Ectodermal cell (in vitro differentiated cells): ENCODE results near the gene MAML3.

ENCODE experiments used
- H3K27ac ChIP-seq: 2 replicates; pipeline ENCODE4 v1.7.0; 2013; ENCODE audit warnings: mild to moderate bottlenecking, low read depth, low read length; ENCODE audit not compliant: insufficient read depth, poor library complexity, severe bottlenecking
- H3K27me3 ChIP-seq: 2 replicates; pipeline ENCODE4 v1.7.0; 2013; ENCODE audit warnings: mild to moderate bottlenecking, low read length; ENCODE audit not compliant: insufficient read depth, control insufficient read depth, poor library complexity, severe bottlenecking
- H3K36me3 ChIP-seq: one replicate; pipeline ENCODE4 v1.7.0; 2013; ENCODE audit warnings: low read length; ENCODE audit not compliant: control insufficient read depth, insufficient read depth
- H3K4me1 ChIP-seq: one replicate; pipeline ENCODE4 v1.7.0; 2013; ENCODE audit warnings: low read length; ENCODE audit not compliant: control insufficient read depth, insufficient read depth
- H3K4me3 ChIP-seq: 2 replicates; pipeline ENCODE4 v1.7.0; 2013; ENCODE audit warnings: low read depth, low read length, control low read depth; ENCODE audit not compliant: insufficient read depth
- H3K9me3 ChIP-seq: 2 replicates; pipeline ENCODE4 v1.7.0; 2013; ENCODE audit warnings: mild to moderate bottlenecking, low read length, moderate library complexity; ENCODE audit not compliant: control insufficient read depth
- WGBS, 2 experiments: methylation state at CpG; one replicate each; pipeline ENCODE4 v1.1.7; 2013; ENCODE audit warnings: missing lambda C conversion rate in 2 of 2; 5-methylcytosine and 5-hydroxymethylcytosine counted together

The MAML3 gene

DNA sequence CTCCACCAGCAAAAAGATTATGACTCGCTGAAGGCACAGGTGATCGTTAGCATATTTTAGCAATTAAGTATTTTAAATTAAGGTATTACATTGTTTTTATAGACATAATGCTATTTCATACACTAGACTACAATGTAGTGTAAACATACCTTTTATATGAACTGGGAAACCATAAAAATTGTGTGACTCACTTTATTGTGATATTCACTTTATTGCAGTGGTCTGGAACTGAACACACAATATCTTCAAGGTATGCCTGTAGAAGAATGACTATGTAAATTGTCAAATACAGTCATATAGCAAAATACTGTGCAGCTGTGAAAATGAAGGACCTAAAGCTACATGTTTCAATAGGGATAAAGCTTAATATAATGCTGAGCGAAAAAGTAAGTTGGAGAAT, 26.6 kb upstream of the MAML3 start:
- WGBS, 2 experiments, result 93 to 100% methylated on average over 2 of the region's 3 CpGs

DNA sequence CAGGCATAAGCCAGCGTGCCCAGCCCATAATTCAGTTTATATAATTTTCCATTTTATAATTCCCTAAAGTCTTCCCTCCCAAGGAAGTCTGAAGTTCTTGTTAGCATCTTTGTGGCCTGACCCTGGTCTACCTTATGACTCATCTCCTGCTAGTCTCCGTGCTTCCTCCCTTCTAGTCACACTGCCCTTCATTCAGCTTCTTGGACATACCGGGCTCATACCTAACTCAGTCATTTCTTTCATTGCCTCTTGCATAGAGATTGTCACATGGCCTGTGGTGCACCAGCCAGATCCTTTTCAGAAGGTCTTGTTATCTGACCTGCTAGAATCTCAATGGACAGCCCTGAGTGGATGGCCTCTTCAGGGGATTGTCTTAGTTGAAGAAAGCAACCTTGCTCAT, 22.8 kb upstream of the MAML3 start:
- Histone ChIP-seq H3K9me3 (no peaks in the 10 kb centered on the region), H3K27ac (no peak overlapping the region), H3K36me3 (no peaks in the 10 kb centered on the region), H3K27me3 (no peaks in the 10 kb centered on the region), H3K4me1 (no peaks in the 10 kb centered on the region), H3K4me3 (no peak overlapping the region)
- 94 to 96% methylated on average over 3 of the region's 3 CpGs for WGBS, 2 experiments

More for the DNA sequence above, 26.6 kb upstream of the MAML3 start:
- Histone ChIP-seq H3K4me3 (no peak overlapping the region), H3K27me3 (no peaks in the 10 kb centered on the region), H3K9me3 (no peaks in the 10 kb centered on the region), H3K36me3 (no peaks in the 10 kb centered on the region), H3K4me1 (no peaks in the 10 kb centered on the region), H3K27ac (no peak overlapping the region)

DNA sequence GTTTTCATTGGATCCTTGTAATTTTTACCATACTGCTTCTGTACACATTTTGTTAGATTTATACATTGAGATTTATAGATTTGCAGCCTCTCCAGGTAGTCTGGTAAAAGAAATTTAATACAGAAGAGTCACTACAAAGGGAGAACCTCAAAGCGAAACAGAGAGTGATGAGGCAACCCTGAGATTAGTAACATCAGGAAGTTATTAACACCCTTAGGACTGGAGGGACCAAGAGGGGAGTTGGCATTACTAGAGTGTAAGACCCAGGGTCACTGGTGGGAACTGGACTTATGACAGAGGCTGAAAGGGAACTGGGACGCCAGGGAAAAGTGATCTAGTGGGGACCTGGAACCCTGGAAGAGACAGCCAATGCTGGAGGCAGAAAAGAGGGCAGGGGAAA, 20.6 kb upstream of the MAML3 start:
- H3K4me1 ChIP-seq, result no peaks in the 10 kb centered on the region
- H3K27me3 ChIP-seq, result no peaks in the 10 kb centered on the region
- 91 to 95% methylated on average over 2 of the region's 2 CpGs for whole genome bisulfite sequencing, 2 experiments
- no peak overlapping the region for H3K4me3 ChIP-seq
- H3K9me3 ChIP-seq, result no peaks in the 10 kb centered on the region
- H3K27ac ChIP-seq, result no peak overlapping the region
- H3K36me3 ChIP-seq, result no peaks in the 10 kb centered on the region

DNA sequence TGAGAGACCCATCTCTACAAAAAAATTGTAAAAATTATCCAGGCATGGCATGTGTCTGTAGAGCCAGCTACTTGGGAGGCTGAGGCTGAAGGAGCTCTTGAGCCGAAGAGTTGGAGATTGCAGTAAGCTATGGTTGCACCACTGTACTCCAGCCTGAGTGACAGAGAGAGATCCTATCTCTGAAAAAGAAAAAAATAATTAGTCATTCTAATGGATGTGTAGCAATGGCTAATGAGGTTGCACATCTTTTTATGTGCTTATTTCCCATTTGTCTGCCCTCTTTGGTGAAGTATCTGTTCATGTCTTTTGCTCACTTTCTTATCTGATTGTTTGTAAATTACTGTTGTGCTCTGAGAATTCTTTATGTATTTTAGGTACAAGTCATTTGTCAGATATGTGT, 19.0 kb upstream of the MAML3 start:
- Histone ChIP-seq H3K27me3 (no peaks in the 10 kb centered on the region), H3K4me3 (no peak overlapping the region), H3K4me1 (no peaks in the 10 kb centered on the region), H3K36me3 (no peaks in the 10 kb centered on the region), H3K27ac (no peak overlapping the region), H3K9me3 (no peaks in the 10 kb centered on the region)
- WGBS, 2 experiments, result 95% methylated on average over 1 of the region's 1 CpG

DNA sequence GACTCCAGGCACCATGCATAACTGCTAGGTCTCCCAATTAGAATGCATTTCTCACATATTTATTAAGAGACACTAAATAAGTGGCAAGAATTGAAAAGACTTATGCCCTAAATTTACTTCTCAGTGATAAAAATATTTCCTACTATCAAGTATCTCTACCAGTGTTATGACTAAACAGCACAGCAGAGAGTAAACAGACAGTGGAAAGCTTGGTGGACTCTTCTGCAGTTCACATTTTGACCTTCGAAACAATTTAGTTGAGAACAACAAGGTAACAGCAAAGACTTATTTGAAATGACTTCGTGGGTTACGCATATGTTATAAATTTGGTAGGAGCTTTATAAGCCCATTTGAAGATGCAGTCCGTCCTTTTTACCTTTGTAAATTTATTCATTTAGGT, 16.3 kb upstream of the MAML3 start:
- Histone ChIP-seq H3K4me3 (no peak overlapping the region), H3K27ac (no peak overlapping the region), H3K9me3 (no peaks in the 10 kb centered on the region), H3K4me1 (no peaks in the 10 kb centered on the region), H3K36me3 (no peaks in the 10 kb centered on the region), H3K27me3 (no peaks in the 10 kb centered on the region)
- WGBS, 2 experiments, result 91 to 97% methylated on average over 3 to 4 of the region's 4 CpGs

DNA sequence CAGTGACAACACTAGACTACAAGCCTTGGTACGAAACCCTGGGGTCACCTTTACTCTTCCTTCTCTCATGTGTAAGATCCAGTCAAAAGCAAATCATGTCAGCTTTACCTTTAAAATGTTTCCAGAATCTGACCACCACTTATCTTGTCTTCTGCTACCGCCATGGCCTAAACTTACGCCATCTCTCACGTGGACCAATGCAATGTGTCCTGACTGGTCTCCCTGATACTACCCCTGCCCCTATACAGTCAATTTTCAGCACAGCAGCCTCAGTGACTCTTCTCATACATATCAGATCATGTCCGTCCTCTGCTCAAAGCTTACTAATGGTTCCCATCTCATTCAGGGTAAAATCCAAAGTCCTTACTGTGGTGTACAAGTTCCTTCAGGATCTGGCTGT, 15.0 kb upstream of the MAML3 start:
- 93 to 96% methylated on average over 5 of the region's 5 CpGs for whole genome bisulfite sequencing, 2 experiments

DNA sequence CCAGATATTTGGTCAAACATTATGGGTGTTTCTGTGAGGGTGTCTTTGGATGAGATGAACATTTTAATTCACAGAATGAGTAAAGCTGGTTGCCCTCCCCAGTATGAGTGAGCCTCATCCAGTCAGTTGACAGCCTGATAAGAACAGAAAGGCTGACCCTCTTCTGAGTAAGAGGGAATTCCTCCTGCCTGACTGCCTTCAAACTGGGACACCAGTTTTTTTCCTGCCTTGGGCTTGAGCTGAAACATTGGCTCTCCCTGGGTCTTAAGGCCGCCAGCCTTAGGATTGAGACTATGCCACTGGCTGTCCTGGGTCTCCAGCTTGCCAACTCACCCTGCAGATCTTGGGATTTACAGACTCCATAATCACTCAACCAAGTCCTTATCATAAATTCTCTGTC, 14.5 kb upstream of the MAML3 start:
- Histone ChIP-seq H3K9me3 (no peaks in the 10 kb centered on the region), H3K36me3 (no peaks in the 10 kb centered on the region), H3K27me3 (no peaks in the 10 kb centered on the region), H3K4me3 (no peak overlapping the region), H3K4me1 (no peaks in the 10 kb centered on the region), H3K27ac (no peak overlapping the region)
- 96% methylated on average over 1 of the region's 1 CpG for WGBS, 2 experiments

More for the DNA sequence above, 15.0 kb upstream of the MAML3 start:
- H3K36me3 ChIP-seq, result no peaks in the 10 kb centered on the region
- H3K27me3 ChIP-seq, result no peaks in the 10 kb centered on the region
- H3K9me3 ChIP-seq, result no peaks in the 10 kb centered on the region
- H3K4me1 ChIP-seq, result no peaks in the 10 kb centered on the region
- H3K27ac ChIP-seq, result no peak overlapping the region
- no peak overlapping the region for H3K4me3 ChIP-seq

DNA sequence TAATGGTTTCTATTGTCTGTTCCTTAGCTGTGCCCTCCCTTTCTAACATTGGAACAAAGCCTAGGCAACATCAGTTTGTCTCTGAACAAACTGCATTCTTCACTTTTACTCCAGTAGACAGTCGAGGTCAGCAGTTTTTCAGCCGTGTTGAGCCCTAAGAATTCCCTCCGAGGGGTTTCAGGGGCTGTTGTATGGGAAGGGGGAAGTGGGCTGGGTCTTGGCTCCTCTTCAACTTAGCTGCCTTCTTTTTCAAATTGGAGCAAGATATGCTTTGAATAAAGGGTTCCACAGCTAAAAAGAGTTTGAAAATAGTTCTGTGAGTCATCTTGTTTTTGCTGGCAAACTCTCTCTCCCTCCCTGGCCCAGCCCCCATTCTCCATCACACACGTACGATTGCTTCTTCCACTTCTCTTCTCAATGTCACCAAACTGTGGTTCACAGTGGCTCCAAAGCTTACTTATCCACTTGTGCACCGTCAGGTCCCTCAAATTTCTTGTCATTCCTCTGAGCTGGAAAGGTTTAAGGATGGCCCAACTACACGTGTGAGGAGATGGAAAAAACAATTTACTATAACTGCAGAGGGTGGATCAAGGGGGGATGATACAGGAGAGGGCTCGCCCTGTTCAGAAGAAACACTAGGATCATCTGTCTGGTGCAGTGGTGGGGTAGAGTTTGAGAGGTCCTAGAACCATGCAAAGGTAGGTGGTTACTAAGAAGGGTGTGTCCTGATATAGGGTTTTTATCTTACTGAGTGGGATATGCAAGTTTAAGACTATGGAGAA, 9.2 kb upstream of the MAML3 start:
- Histone ChIP-seq H3K27me3 (no peaks in the 10 kb centered on the region), H3K36me3 (no peaks in the 10 kb centered on the region), H3K4me3 (no peak overlapping the region), H3K27ac (no peak overlapping the region), H3K9me3 (no peaks in the 10 kb centered on the region), H3K4me1 (no peaks in the 10 kb centered on the region)
- 71 to 85% methylated on average over 8 of the region's 8 CpGs for WGBS, 2 experiments

DNA sequence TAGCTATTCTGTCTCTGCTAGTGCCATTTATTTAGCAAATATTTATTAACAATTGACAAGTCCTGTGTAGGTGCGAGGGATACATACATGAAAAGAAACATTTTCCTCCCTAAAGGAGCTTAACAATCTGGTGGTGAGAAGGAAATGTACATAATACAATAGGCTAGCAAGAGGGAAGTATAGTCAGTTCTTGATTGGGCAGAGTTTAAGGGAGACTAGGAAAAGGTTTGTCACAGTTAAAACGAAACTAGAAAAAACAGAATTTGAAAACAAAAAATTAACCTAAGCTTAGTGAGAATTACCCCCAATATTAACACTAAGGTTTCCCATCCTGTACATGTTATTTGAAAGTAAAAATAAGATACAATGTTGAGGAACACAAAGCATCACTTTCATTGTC, 8.6 kb upstream of the MAML3 start:
- H3K4me1 ChIP-seq, result no peaks in the 10 kb centered on the region
- H3K36me3 ChIP-seq, result no peaks in the 10 kb centered on the region
- WGBS, 2 experiments, result 84% methylated on average over 2 of the region's 2 CpGs; no CpG with 5 or more reads in 1 of the 2 experiments
- H3K27me3 ChIP-seq, result no peaks in the 10 kb centered on the region
- H3K9me3 ChIP-seq, result no peaks in the 10 kb centered on the region
- no peak overlapping the region for H3K4me3 ChIP-seq
- H3K27ac ChIP-seq, result no peak overlapping the region

DNA sequence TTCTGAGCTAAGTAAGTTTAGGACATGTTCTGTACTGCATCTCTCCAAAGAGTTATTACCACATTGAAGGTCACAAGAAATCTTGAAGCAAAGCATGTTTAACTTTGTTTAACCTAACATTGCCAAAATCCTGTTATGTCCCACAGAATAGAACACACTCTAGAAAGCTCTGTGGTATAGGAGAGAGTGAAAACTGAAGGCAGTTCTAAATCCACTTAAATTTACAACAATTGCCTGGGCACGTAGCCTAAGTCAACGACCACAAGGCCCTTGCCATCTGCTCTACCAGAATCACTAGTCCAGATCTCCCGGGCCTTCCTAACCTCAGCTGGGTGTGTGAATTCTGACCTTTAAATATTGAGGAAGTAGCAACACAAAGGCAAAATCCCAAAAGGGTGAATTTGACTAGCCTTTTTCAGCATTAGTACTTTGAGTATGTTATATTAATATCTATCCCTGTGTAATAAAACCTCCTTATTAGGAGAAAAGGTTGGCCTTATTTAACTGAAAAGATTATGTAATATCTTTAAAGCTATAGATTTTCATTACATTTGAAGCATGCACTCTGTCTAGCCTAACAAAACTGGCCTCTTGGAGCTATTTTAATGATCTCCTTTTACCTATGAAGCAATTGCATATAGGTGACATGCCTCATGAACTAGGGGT, 4.5 kb upstream of the MAML3 start:
- 82 to 96% methylated on average over 3 of the region's 3 CpGs for WGBS, 2 experiments

More for the DNA sequence above, 4.5 kb upstream of the MAML3 start:
- Histone ChIP-seq H3K4me3 (no peak overlapping the region), H3K4me1 (no peaks in the 10 kb centered on the region), H3K27ac (no peak overlapping the region), H3K27me3 (no peaks in the 10 kb centered on the region), H3K9me3 (no peaks in the 10 kb centered on the region), H3K36me3 (no peaks in the 10 kb centered on the region)
